Stomach (tissue), 9 donors: ENCODE data around the gene PPP2CA. TPM values are rescaled to one million over a fixed set of nuclear protein-coding genes. Genes with fewer than 3 reads are reported as not detected.
"Not testable (repeated sequence)": the region's sequence is repeated elsewhere in the genome, so short reads cannot be mapped to it uniquely, and the experiment has no call there.

Experiments used
- DNase-seq, 2 donors: peaks; one replicate each; pipeline versions ENCODE4 v3.0.0 to v3.0.0-alpha.2; 2013 to 2019
- H3K27ac ChIP-seq, 5 donors: fragments of 200-600 bp in 4 of 5; sonication (generic) in 4 of 5; one replicate each; pipeline ENCODE4 v1.5.1; 2013 to 2019; ENCODE audit warnings: mild to moderate bottlenecking in 1 of 5, moderate library complexity in 1 of 5
- H3K27me3 ChIP-seq, 3 donors: fragments of 200-600 bp; sonication (generic); one replicate each; pipeline ENCODE4 v1.5.1; 2017 to 2019; ENCODE audit warnings: mixed run types in 1 of 3
- H3K36me3 ChIP-seq, 4 donors: fragments of 200-600 bp; sonication (generic); 1 replicate in 3 of 4; 2 replicates in 1 of 4; pipeline ENCODE4 v1.5.1; 2016 to 2019
- H3K4me1 ChIP-seq, 4 donors: fragments of 200-600 bp; sonication (generic); one replicate each; pipeline ENCODE4 v1.5.1; 2016 to 2019
- H3K4me3 ChIP-seq, 4 donors: fragments of 200-600 bp; sonication (generic) in 3 of 4; one replicate each; pipeline ENCODE4 v1.5.1; 2016 to 2019; ENCODE audit warnings: mild to moderate bottlenecking in 1 of 4
- H3K9me3 ChIP-seq, 4 donors: fragments of 200-600 bp; sonication (generic); one replicate each; pipeline ENCODE4 v1.5.1; 2016 to 2019
- EP300 ChIP-seq: sonication (generic); formaldehyde crosslinking; IDR thresholded peaks from one replicate; pipeline ENCODE4 v1.6.1; 2017; ENCODE audit warnings: antibody characterized with exemption
- POLR2A ChIP-seq, 4 donors: fragments of 450-650 bp; IDR thresholded peaks; one replicate each; pipeline ENCODE4 v1.6.1; 2016; ENCODE audit warnings: antibody characterized with exemption in 4 of 4, control low read depth in 2 of 4, mild to moderate bottlenecking in 1 of 4, moderate library complexity in 1 of 4
- POLR2AphosphoS5 ChIP-seq, 3 donors: sonication (generic); formaldehyde crosslinking; IDR thresholded peaks; one replicate each; pipeline ENCODE4 v1.6.1; 2016; ENCODE audit warnings: antibody characterized with exemption in 3 of 3
- WGBS, 5 donors: extraction: QIAGEN DNeasy Blood & Tissue Kit in 3 of 5; methylation state at CpG; one replicate each; pipeline versions ENCODE4 v1.1.5 to v1.1.7; 2013 to 2018; 5-methylcytosine and 5-hydroxymethylcytosine counted together
- intact Hi-C: fragments of 100-400 bp; cut with DNase I; formaldehyde crosslinking; loops from one replicate; pipeline ENCODE4 v1.15.1; 2023; ENCODE audit warnings: low total_unique reads
- polyA plus RNA-seq, 3 donors: library from polyadenylated mRNA; stranded (reverse); fragments of 200-250 nt; gene quantifications; one replicate each; pipeline ENCODE4 v1.2.3, GENCODE V29; 2013
- total RNA-seq, 5 donors: library from RNA; depleted of rRNA; stranded (reverse); fragments of >200 nt; gene quantifications; one replicate each; pipeline versions ENCODE4 v1.1.0 to v1.2.3, GENCODE V29; 2014 to 2016
- TF ChIP-seq, protein P1 (sequence below), 7 experiments: fragments of 450-650 bp in 4 of 7; fragments of 200-600 bp in 3 of 7; sonication (generic) in 3 of 7; IDR thresholded peaks; one replicate each; pipeline ENCODE4 v1.5.1; 2016 to 2019; ENCODE audit warnings: antibody characterized with exemption in 7 of 7, control low read depth in 2 of 7, mild to moderate bottlenecking in 1 of 7
- donor health status: healthy with polysubstance abuse.
- donor health status: Bipolar disorder and iron deficiency.
- donor health status: healthy.

Gene PPP2CA
- total and polyA plus RNA-seq, 8 donors: 29.4 to 108 (median 55.2) TPM

DNA sequence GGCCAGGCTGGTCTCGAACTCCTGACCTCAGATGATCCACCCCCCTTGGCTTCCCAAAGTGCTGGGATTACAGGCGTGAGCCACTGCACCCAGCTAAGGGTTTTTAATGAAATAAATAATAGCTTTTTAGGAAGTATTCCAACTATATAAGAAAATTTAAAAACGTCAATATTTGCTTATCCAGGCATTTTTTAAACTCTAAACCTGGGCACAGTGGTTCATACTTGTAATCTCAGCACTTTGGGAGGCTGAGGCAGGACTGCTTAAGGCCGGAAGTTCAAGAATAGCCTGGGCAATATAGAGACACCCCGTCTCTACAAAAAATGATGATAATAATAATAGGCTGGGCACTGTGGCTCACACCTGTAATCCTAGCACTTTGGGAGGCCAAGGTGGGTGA lies 63.3 kb downstream of the PPP2CA start:
- no peak for TF ChIP-seq POLR2A (IDR thresholded peaks at IDR 0.05)
- TF ChIP-seq EP300: no peak
- TF ChIP-seq, protein P1, sequence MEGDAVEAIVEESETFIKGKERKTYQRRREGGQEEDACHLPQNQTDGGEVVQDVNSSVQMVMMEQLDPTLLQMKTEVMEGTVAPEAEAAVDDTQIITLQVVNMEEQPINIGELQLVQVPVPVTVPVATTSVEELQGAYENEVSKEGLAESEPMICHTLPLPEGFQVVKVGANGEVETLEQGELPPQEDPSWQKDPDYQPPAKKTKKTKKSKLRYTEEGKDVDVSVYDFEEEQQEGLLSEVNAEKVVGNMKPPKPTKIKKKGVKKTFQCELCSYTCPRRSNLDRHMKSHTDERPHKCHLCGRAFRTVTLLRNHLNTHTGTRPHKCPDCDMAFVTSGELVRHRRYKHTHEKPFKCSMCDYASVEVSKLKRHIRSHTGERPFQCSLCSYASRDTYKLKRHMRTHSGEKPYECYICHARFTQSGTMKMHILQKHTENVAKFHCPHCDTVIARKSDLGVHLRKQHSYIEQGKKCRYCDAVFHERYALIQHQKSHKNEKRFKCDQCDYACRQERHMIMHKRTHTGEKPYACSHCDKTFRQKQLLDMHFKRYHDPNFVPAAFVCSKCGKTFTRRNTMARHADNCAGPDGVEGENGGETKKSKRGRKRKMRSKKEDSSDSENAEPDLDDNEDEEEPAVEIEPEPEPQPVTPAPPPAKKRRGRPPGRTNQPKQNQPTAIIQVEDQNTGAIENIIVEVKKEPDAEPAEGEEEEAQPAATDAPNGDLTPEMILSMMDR (IDR thresholded peaks at IDR 0.05): no peak
- no peak for TF ChIP-seq POLR2AphosphoS5 (IDR thresholded peaks at IDR 0.05)
- no peak for DNase-seq
- 93 to 98% (median 96%) methylated on average over 5 of the region's 5 CpGs for WGBS, 5 donors
- Histone ChIP-seq H3K9me3 (peaks cover 0 to 6% (median 0%) of the 10 kb centered on the region in 4 donors), H3K4me1 (peaks cover 0 to 11% (median 2%) of the 10 kb centered on the region in 4 donors), H3K4me3 (no peak overlapping the region), H3K36me3 (peaks cover 45 to 99% (median 97%) of the 10 kb centered on the region in 4 donors), H3K27ac (no peak overlapping the region), H3K27me3 (no peaks in the 10 kb centered on the region)
- intact Hi-C loops: no loop called here

DNA sequence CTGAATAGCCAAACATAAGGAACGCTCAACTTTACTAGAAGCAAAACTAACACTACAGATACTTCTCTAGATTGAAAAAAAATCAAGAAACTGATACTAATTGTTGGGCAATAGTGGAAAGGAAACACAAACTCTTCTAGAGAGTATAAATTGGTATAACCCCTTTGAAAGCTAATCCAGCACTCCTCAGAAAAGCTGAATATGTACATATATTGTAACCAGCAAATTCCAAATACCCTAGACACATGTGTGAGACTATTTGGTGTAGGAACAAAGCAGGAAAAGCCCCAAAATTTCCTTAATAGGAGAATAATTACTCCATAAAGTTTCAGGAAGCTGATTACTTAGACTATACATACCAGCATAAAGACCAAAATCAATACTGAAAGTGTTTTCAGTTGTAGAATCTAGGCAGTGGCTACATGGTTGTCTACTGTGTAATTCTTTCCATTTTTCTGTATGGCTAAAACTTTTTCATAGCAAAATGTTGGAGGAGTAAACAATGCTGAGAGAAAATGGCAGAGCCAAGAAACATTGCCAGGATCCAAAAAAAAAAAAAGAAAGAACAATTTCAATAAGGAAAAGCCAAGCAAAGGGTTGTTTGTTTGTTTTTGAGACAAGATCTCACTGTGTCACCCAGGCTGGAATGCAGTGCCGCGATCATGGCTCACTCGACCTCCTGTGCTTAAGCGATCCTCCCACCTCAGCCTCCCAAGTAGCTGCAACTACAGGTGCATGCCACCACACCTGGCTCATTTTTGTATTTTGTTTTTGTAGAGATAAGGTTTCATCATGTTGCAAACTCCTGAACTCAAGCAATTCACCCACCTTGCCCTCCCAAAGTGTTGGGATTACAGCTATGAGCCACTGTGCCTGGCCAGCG lies 64.1 kb downstream of the PPP2CA start:
- Histone ChIP-seq H3K36me3 (peaks cover 42 to 99% (median 97%) of the 10 kb centered on the region in 4 donors), H3K27me3 (no peaks in the 10 kb centered on the region), H3K4me1 (peaks cover 0 to 11% (median 2%) of the 10 kb centered on the region in 4 donors), H3K27ac (no peak overlapping the region), H3K9me3 (peaks cover 0 to 6% (median 0%) of the 10 kb centered on the region in 4 donors), H3K4me3 (no peak overlapping the region)
- intact Hi-C loops: no loop called here
- TF ChIP-seq POLR2AphosphoS5 (IDR thresholded peaks at IDR 0.05): no peak
- TF ChIP-seq, protein P1 (IDR thresholded peaks at IDR 0.05): no peak
- no peak for TF ChIP-seq POLR2A (IDR thresholded peaks at IDR 0.05)
- TF ChIP-seq EP300: no peak
- peak in 1 of 2 donors; percentile 22 for DNase-seq
- 88 to 98% (median 95%) methylated on average over 6 of the region's 6 CpGs for WGBS, 5 donors

DNA sequence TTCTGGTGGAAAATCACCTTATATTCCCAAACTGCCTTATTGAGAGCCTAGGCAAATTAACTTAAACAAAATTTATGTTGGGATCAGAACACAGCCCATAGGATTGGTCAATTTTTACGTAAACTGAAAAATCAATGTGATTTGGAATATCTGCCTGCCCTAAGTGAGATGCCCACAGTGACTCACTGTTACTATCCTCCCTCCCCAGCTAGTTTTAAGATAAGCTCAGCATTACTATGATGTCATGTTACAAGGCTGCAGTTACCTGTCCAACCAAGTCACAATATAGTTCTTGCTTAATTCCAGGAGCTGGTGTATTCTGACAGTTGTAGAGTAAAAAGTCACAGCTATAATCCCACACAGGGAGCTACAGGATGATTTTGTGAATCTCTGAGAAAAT lies 72.2 kb downstream of the PPP2CA start:
- no peak overlapping the region for H3K27ac ChIP-seq
- H3K9me3 ChIP-seq: no peaks in the 10 kb centered on the region
- WGBS, 5 donors: 89 to 100% (median 94%) methylated on average over 1 of the region's 1 CpG
- no peak overlapping the region for H3K4me3 ChIP-seq
- H3K36me3 ChIP-seq: peaks cover 59 to 97% (median 94%) of the 10 kb centered on the region in 4 donors
- H3K4me1 ChIP-seq: peaks cover 7 to 50% (median 26%) of the 10 kb centered on the region in 4 donors
- no peaks in the 10 kb centered on the region for H3K27me3 ChIP-seq
- TF ChIP-seq EP300 (no peak), POLR2AphosphoS5 (IDR thresholded peaks at IDR 0.05) (no peak)
- no peak for DNase-seq
- intact Hi-C loops: no loop called here

DNA sequence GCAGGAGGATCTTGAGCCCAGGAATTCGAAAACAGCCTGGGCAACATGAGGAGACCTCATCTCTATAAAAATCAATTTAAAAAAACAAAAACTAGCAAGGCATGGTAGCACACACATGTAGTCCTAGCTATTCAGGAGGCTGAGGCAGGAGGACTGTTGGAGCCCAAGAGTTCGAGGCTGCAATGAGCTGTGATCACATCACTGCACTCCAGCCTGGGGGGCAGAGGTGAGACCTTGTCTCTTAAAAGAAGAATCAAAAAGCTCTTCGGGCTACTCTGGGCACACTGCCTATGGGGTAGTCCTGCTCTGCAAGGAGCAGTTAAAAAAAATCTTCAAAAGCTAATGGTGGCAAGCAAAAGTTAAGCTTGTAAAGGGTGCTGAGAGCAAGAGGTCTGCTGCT lies 72.6 kb downstream of the PPP2CA start:
- intact Hi-C loops: no loop called here
- Histone ChIP-seq H3K4me1 (peaks cover 7 to 54% (median 27%) of the 10 kb centered on the region in 4 donors), H3K27ac (no peak overlapping the region), H3K27me3 (no peaks in the 10 kb centered on the region), H3K9me3 (no peaks in the 10 kb centered on the region), H3K36me3 (peaks cover 57 to 97% (median 94%) of the 10 kb centered on the region in 4 donors), H3K4me3 (no peak overlapping the region)
- TF ChIP-seq POLR2AphosphoS5 (IDR thresholded peaks at IDR 0.05) (no peak), POLR2A (IDR thresholded peaks at IDR 0.05) (no peak), EP300 (no peak)
- TF ChIP-seq, protein P1 (IDR thresholded peaks at IDR 0.05): no peak
- WGBS, 5 donors: 80 to 97% (median 96%) methylated on average over 3 of the region's 3 CpGs
- DNase-seq: no peak

GRCh38 chr5:134152173-134152832 lies 73.6 kb downstream of the PPP2CA start:
- H3K27ac ChIP-seq: peak overlapping the region in 1 of 5 donors; percentile 24
- H3K27me3 ChIP-seq, DNase-seq, intact Hi-C loops, H3K4me3 ChIP-seq, H3K9me3 ChIP-seq: not testable (repeated sequence)
- H3K4me1 ChIP-seq: peaks cover 7 to 60% (median 31%) of the 10 kb centered on the region in 4 donors
- WGBS, 5 donors: 93 to 96% (median 95%) methylated on average over 15 of the region's 15 CpGs
- H3K36me3 ChIP-seq: peaks cover 51 to 94% (median 92%) of the 10 kb centered on the region in 4 donors
